Activated CD8-positive, alpha-beta memory T cell treated with anti-CD3 and anti-CD28 coated beads, Interleukin-2, amount 50 U/mL, for 1 hour (primary cell): ENCODE measurements around the gene GP1BA.

Source experiments
- DNase-seq: peaks from one replicate; pipeline ENCODE4 v3.0.0-alpha.2; 2020; ENCODE audit errors: extremely low read depth

Gene GP1BA

GRCh38 chr17:4950746-4951204, 18.7 kb downstream of the GP1BA start, which contains the start of gene ENO3:
Gene ENO3 (plus strand): TSS chr17:4951119. CDS start chr17:4951830, 711 bp downstream.
- DNase-seq, result no peak

GRCh38 chr17:4951486-4951885, 19.4 kb downstream of the GP1BA start:
- DNase-seq, result no peak

GRCh38 chr17:4953451-4953961, 21.4 kb downstream of the GP1BA start:
- no peak for DNase-seq

- no peak for DNase-seq
These were observed 23.0 kb downstream of the GP1BA start for GRCh38 chr17:4955091-4955490.

GRCh38 chr17:4956493-4957061, 24.5 kb downstream of the GP1BA start:
- DNase-seq, result no peak

- DNase-seq, result no peak
These were observed 26.0 kb downstream of the GP1BA start for GRCh38 chr17:4958102-4958501.

- DNase-seq, result no peak
These were observed 27.3 kb downstream of the GP1BA start for GRCh38 chr17:4959261-4959965.

- no peak for DNase-seq
These were observed 28.3 kb downstream of the GP1BA start for GRCh38 chr17:4960279-4960922.

GRCh38 chr17:4965311-4965986, 33.4 kb downstream of the GP1BA start:
- DNase-seq, result no peak

GRCh38 chr17:4966844-4967538, 34.9 kb downstream of the GP1BA start:
- DNase-seq, result peak; percentile 95

- peak; percentile 79 for DNase-seq
These were observed 35.7 kb downstream of the GP1BA start, which contains the start of gene SPAG7 for GRCh38 chr17:4967539-4968485. Gene SPAG7 (minus strand): TSS chr17:4967817. CDS start chr17:4967804, 13 bp downstream.

- no peak for DNase-seq
These were observed 36.5 kb downstream of the GP1BA start for GRCh38 chr17:4968486-4969046.

- no peak for DNase-seq
These were observed 37.0 kb downstream of the GP1BA start for GRCh38 chr17:4969047-4969550.

GRCh38 chr17:4969551-4970173, 37.6 kb downstream of the GP1BA start:
- DNase-seq, result no peak

- no peak for DNase-seq
These were observed 38.2 kb downstream of the GP1BA start for GRCh38 chr17:4970273-4970672.

GRCh38 chr17:4971826-4972225, 39.7 kb downstream of the GP1BA start:
- DNase-seq, result no peak

- DNase-seq, result no peak
These were observed 40.2 kb downstream of the GP1BA start for GRCh38 chr17:4972322-4972721.

- no peak for DNase-seq
These were observed 40.7 kb downstream of the GP1BA start for GRCh38 chr17:4972752-4973151.
